Measurements from ENCODE around the gene SCNM1. TPM values are rescaled to one million over a fixed set of nuclear protein-coding genes. Genes with fewer than 3 reads are reported as not detected.
A peak's percentile ranks its signal among the peaks of the same experiment; 100 is the strongest.

The SCNM1 gene
- total and polyA plus RNA-seq, 9 of the 15 experiments (the other 6 are each of a cell fraction or from before 2014, with no cell fraction given), result 17.2 to 204 (median 63.0) TPM

GRCh38 chr1:151165281-151165737, 635 bp upstream of the SCNM1 start (continued):
- TF ChIP-seq BRF2 (IDR thresholded peaks at IDR 0.05; ENCODE audit: borderline replicate concordance, insufficient read depth, insufficient read length) (no peak), EWSR1 (IDR thresholded peaks at IDR 0.05; ENCODE audit: borderline replicate concordance, low read depth, partially characterized antibody) (no peak), ZNF518B (CRISPR knock-in tag; IDR thresholded peaks at IDR 0.05) (no peak), ZNF830 (CRISPR knock-in tag; IDR thresholded peaks at IDR 0.05) (no peak), CBX3 (IDR thresholded peaks at IDR 0.05; ENCODE audit: borderline replicate concordance in 1 of 2, low read length in 2 of 2) (no peak), SREBF1 (IDR thresholded peaks at IDR 0.05; ENCODE audit: borderline replicate concordance, low read depth, low read length) (no peak), ZSCAN29 (IDR thresholded peaks at IDR 0.05) (no peak), RAD51 (IDR thresholded peaks at IDR 0.05; ENCODE audit: borderline replicate concordance, low read depth) (no peak), PHTF2 (CRISPR knock-in tag; IDR thresholded peaks at IDR 0.05) (no peak), ZNF431 (CRISPR knock-in tag; IDR thresholded peaks at IDR 0.05) (no peak), MEF2A (IDR thresholded peaks at IDR 0.05; ENCODE audit: control insufficient read depth, low read depth, low read length) (no peak), FOXJ2 (tag; IDR thresholded peaks at IDR 0.05) (peak; percentile 61; the same call in 1 of the 2 replicates), ZC3H4 (CRISPR knock-in tag; IDR thresholded peaks at IDR 0.05; ENCODE audit: borderline replicate concordance) (no peak), ZNF764 (CRISPR knock-in tag; IDR thresholded peaks at IDR 0.05; ENCODE audit: low read depth) (no peak), CEBPG (CRISPR knock-in tag; IDR thresholded peaks at IDR 0.05) (no peak), CEBPG (tag; conservative IDR thresholded peaks at IDR 0.05 in 1 of 2, IDR thresholded peaks at IDR 0.05 in 1 of 2) (no peak), ZNF717 (CRISPR knock-in tag; IDR thresholded peaks at IDR 0.05) (no peak), UBTF (IDR thresholded peaks at IDR 0.05; ENCODE audit: borderline replicate concordance in 1 of 2, low read depth in 2 of 2, low read length in 2 of 2) (no peak), ZHX1 (conservative IDR thresholded peaks at IDR 0.05; ENCODE audit: low read length) (no peak), ZNF41 (CRISPR knock-in tag; conservative IDR thresholded peaks at IDR 0.05) (no peak)
